Thymus (tissue), 11 donors: Measurements from ENCODE around the gene FEZF2. TPM values are rescaled to one million over a fixed set of nuclear protein-coding genes. Genes with fewer than 3 reads are reported as not detected.

Experiments used
- DNase-seq, 9 donors: peaks; one replicate each; pipeline ENCODE4 v3.0.0-alpha.2; 2013; ENCODE audit warnings: low spot score in 9 of 9, low read depth in 6 of 9, missing footprints in 1 of 9
- H3K27ac ChIP-seq, 2 donors: one replicate each; pipeline ENCODE4 v1.5.1; 2013; ENCODE audit warnings: control low read depth in 1 of 2, low read depth in 1 of 2, low read length in 1 of 2, mild to moderate bottlenecking in 1 of 2, moderate library complexity in 1 of 2
- H3K27me3 ChIP-seq, 2 donors: one replicate each; pipeline ENCODE4 v1.5.1; 2013; ENCODE audit warnings: low read length in 1 of 2; ENCODE audit not compliant: control insufficient read depth in 2 of 2, insufficient read depth in 1 of 2
- H3K36me3 ChIP-seq, 2 donors: one replicate each; pipeline ENCODE4 v1.5.1; 2013; ENCODE audit warnings: low read length in 1 of 2, mild to moderate bottlenecking in 1 of 2, moderate library complexity in 1 of 2; ENCODE audit not compliant: control insufficient read depth in 2 of 2, insufficient read depth in 2 of 2
- H3K4me1 ChIP-seq, 2 donors: one replicate each; pipeline ENCODE4 v1.5.1; 2013; ENCODE audit warnings: low read length in 2 of 2; ENCODE audit not compliant: control insufficient read depth in 2 of 2, insufficient read depth in 2 of 2
- H3K4me3 ChIP-seq, 2 donors: one replicate each; pipeline ENCODE4 v1.5.1; 2013; ENCODE audit warnings: low read length in 2 of 2, control low read depth in 1 of 2, mild to moderate bottlenecking in 1 of 2
- H3K9me3 ChIP-seq, 2 donors: one replicate each; pipeline ENCODE4 v1.5.1; 2013; ENCODE audit warnings: low read length in 1 of 2, mild to moderate bottlenecking in 1 of 2; ENCODE audit not compliant: control insufficient read depth in 2 of 2, insufficient read depth in 1 of 2
- WGBS: extraction: QIAGEN DNeasy Blood & Tissue Kit; methylation state at CpG from one replicate; pipeline ENCODE4 v1.1.7; 2013; 5-methylcytosine and 5-hydroxymethylcytosine counted together
- polyA plus RNA-seq: library from polyadenylated mRNA; stranded (reverse); fragments of 200-250 nt; gene quantifications from one replicate; pipeline ENCODE4 v1.2.3, GENCODE V29; 2013
- total RNA-seq: library from RNA; stranded (reverse); fragments of 120-200 nt; gene quantifications from one replicate; pipeline ENCODE4 v1.2.4, GENCODE V29; 2013
- donor health status: healthy.

Gene FEZF2
- total and polyA plus RNA-seq, 2 donors: 2.9 to 18.4 TPM

DNA sequence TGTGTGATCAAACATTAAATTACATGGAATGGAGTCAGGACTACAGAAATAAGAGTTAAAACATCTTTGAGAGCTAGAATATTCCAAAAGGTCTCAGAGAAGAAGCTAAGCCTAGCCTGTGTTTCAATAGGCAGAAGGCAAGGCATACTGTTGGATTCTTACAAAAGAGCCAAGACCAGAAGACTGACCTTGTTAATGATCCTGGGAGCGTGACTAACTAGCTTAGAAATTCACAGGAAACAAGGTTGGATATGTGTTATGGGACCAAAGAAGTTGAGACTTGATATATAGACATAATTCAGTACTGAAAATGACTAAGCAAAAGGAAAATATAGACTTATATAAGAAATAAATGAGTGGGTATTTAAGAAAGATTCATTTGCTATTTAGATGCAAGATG lies 50.1 kb downstream of the FEZF2 start:
- peaks cover 0 to 9% of the 10 kb centered on the region in 2 donors for H3K9me3 ChIP-seq
- H3K27me3 ChIP-seq: peaks cover 2 to 12% of the 10 kb centered on the region in 2 donors
- no peak overlapping the region for H3K4me3 ChIP-seq
- 94% methylated on average over 1 of the region's 1 CpG for WGBS
- H3K27ac ChIP-seq: no peak overlapping the region
- no peaks in the 10 kb centered on the region for H3K36me3 ChIP-seq
- DNase-seq: no peak
- H3K4me1 ChIP-seq: peaks cover 3 to 5% of the 10 kb centered on the region in 2 donors
